ENCODE data around the gene FAM228B.
"Not testable (repeated sequence)": the region's sequence is repeated elsewhere in the genome, so short reads cannot be mapped to it uniquely, and the experiment has no call there.

The FAM228B gene

GRCh38 chr2:24104110-24104650, 19.1 kb upstream of the FAM228B start:
- no peak for DNase-seq

- no peak for DNase-seq
Measured at GRCh38 chr2:24104906-24105305, 18.4 kb upstream of the FAM228B start.

GRCh38 chr2:24105816-24106215, 17.5 kb upstream of the FAM228B start:
- DNase-seq = no peak

GRCh38 chr2:24106786-24107185, 16.5 kb upstream of the FAM228B start:
- no peak for DNase-seq

- no peak for DNase-seq
Measured at GRCh38 chr2:24107336-24107735, 15.9 kb upstream of the FAM228B start.

- not testable (repeated sequence) for DNase-seq
Measured at GRCh38 chr2:24109431-24109830, 13.8 kb upstream of the FAM228B start.

- no peak for DNase-seq
Measured at GRCh38 chr2:24110660-24111303, 12.5 kb upstream of the FAM228B start.

- DNase-seq = no peak
Measured at GRCh38 chr2:24111407-24111901, 11.8 kb upstream of the FAM228B start.

GRCh38 chr2:24115057-24115456, 8.2 kb upstream of the FAM228B start:
- no peak for DNase-seq

GRCh38 chr2:24117902-24118301, 5.4 kb upstream of the FAM228B start:
- no peak for DNase-seq

GRCh38 chr2:24121066-24121465, 2.2 kb upstream of the FAM228B start:
- DNase-seq = no peak

- no peak for DNase-seq
Measured at GRCh38 chr2:24121469-24121868, 1.8 kb upstream of the FAM228B start.

GRCh38 chr2:24122366-24123194, 689 bp upstream of the FAM228B start:
- no peak for DNase-seq

GRCh38 chr2:24123922-24124580, 782 bp downstream of the FAM228B start:
- DNase-seq = no peak

- no peak for DNase-seq
Measured at GRCh38 chr2:24125956-24126355, 2.7 kb downstream of the FAM228B start.

GRCh38 chr2:24132543-24132942, 9.3 kb downstream of the FAM228B start:
- no peak for DNase-seq

GRCh38 chr2:24140305-24140704, 17.0 kb downstream of the FAM228B start:
- not testable (repeated sequence) for DNase-seq

GRCh38 chr2:24147364-24147763, 24.1 kb downstream of the FAM228B start:
- DNase-seq = no peak

- DNase-seq = no peak
Measured at GRCh38 chr2:24152413-24153197, 29.3 kb downstream of the FAM228B start.

- DNase-seq = no peak
Measured at GRCh38 chr2:24153478-24153877, 30.2 kb downstream of the FAM228B start.

GRCh38 chr2:24158131-24158530, 34.9 kb downstream of the FAM228B start:
- no peak for DNase-seq

GRCh38 chr2:24159708-24160107, 36.4 kb downstream of the FAM228B start:
- no peak for DNase-seq

GRCh38 chr2:24160761-24161160, 37.5 kb downstream of the FAM228B start:
- DNase-seq = no peak
